Measurements from ENCODE around the gene DOK7. TPM values are rescaled to one million over a fixed set of nuclear protein-coding genes. Genes with fewer than 3 reads are reported as not detected.
A peak's percentile ranks its signal among the peaks of the same experiment; 100 is the strongest.

Gene DOK7
- total RNA-seq, 1 donor from 2014 or later, result not detected

DNA sequence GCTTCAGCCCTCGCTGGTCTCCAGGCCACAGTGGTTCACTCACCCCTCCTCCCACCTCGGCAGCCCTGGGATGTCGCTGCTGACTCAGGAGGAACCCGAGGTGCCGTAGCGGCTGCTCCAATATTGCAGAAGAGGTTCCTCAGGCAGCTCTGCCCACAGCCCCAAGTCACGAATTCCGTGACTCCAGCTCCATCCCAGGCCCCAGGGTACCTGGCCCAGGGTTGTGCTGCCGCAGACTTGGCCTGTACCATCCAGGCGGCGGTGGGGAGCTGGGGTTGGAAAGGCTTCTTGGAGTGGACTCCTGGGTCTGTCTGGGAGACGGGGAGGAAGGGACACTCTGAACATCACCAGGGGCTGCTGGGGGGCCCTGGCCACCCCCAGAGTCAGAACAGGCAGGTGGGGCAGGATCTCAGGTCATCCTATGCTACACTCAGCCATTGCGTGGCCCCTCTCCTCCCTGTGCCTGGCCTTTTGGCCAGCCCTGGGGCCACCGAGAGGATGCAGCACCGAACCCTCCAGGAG lies 22.1 kb upstream of the DOK7 start:
- H3K27ac Mint-ChIP-seq (ENCODE audit: unreplicated experiment), result no peak overlapping the region
- H3K4me1 Mint-ChIP-seq, result no peaks in the 10 kb centered on the region
- H3K9me3 Mint-ChIP-seq, result no peaks in the 10 kb centered on the region
- H3K27me3 Mint-ChIP-seq (ENCODE audit: low read depth), result no peaks in the 10 kb centered on the region
- H3K4me3 Mint-ChIP-seq, result no peak overlapping the region
- TF ChIP-seq, protein P1, sequence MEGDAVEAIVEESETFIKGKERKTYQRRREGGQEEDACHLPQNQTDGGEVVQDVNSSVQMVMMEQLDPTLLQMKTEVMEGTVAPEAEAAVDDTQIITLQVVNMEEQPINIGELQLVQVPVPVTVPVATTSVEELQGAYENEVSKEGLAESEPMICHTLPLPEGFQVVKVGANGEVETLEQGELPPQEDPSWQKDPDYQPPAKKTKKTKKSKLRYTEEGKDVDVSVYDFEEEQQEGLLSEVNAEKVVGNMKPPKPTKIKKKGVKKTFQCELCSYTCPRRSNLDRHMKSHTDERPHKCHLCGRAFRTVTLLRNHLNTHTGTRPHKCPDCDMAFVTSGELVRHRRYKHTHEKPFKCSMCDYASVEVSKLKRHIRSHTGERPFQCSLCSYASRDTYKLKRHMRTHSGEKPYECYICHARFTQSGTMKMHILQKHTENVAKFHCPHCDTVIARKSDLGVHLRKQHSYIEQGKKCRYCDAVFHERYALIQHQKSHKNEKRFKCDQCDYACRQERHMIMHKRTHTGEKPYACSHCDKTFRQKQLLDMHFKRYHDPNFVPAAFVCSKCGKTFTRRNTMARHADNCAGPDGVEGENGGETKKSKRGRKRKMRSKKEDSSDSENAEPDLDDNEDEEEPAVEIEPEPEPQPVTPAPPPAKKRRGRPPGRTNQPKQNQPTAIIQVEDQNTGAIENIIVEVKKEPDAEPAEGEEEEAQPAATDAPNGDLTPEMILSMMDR (conservative IDR thresholded peaks at IDR 0.05), result no peak
- DNase-seq (ENCODE audit: low read depth, low spot score), result no peak
- no peaks in the 10 kb centered on the region for H3K36me3 Mint-ChIP-seq (ENCODE audit: low read depth)

DNA sequence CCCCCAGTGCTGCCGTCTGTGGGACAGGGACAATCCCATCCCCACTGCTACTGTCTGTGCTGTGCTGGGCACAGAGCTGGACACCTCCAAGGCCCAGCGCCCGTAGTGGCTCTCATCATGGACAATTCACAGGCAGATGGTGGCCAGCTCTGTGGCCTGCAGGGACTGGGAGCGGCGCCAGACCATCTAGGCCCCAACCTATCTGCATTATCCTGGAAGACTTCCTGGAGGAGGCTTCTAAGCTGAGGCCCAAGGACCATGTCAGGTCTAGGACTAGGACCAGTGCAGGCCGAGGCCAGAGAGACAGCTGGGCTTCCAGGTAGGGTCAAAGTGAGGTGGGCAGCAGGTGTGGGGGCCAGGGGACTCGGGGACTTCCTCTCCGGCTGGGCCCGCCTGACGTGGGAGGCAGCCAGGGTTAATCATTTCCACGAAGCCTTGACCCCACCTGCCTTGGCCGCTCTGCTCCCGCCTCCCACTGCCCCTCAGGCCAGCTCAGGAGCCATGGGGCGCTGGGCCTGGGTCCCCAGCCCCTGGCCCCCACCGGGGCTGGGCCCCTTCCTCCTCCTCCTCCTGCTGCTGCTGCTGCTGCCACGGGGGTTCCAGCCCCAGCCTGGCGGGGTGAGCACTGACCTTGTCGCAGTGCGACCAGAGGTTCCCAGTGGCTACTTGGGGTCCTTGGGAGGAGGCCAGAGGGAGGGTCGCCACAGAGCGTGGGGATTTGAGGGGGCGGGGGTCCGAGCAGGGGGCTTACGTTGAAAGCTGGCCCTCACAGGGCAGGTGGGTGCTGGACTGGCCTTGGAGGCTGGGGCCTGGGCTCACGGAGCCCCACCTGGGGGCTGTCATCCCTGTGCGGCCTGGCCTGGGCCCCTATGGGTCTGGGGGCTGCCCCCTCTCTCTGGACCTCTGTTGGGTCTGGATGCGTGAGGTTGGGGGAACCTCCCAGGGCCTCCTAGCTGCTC lies 21.3 kb upstream of the DOK7 start, which contains the start of gene HGFAC:
HGFAC (plus strand) TSS at position 468 of the 959 bp plus-strand sequence; CDS start at position 502, 34 bp downstream.
- TF ChIP-seq, protein P1 (conservative IDR thresholded peaks at IDR 0.05), result no peak
- no peaks in the 10 kb centered on the region for H3K36me3 Mint-ChIP-seq (ENCODE audit: low read depth)
- no peak for DNase-seq (ENCODE audit: low read depth, low spot score)
- H3K27ac Mint-ChIP-seq (ENCODE audit: unreplicated experiment), result no peak within 1 kb of the TSS
- H3K9me3 Mint-ChIP-seq, result no peaks in the 10 kb centered on the region
- no peaks in the 10 kb centered on the region for H3K4me1 Mint-ChIP-seq
- H3K27me3 Mint-ChIP-seq (ENCODE audit: low read depth), result no peaks in the 10 kb centered on the region
- no peak within 1 kb of the TSS for H3K4me3 Mint-ChIP-seq

DNA sequence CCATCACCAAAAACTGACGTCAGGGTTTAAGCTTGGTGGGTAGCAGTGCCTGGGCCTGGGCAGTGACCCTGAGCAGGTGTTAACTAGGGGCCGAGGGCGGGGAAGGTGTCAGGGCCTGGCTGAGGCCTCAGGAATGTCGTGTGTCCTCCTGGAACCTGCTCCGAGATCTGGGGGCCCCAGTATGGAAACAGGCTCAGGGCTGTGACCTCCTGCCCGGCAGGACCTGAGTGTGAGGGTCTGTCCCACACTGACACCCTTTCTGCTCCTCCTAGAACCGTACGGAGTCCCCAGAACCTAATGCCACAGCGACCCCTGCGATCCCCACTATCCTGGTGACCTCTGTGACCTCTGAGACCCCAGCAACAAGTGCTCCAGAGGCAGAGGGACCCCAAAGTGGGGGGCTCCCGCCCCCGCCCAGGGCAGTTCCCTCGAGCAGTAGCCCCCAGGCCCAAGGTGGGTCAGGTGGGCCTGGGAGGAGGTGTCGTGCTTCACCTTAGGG lies 20.6 kb upstream of the DOK7 start:
- Mint-ChIP-seq H3K36me3 (ENCODE audit: low read depth) (no peaks in the 10 kb centered on the region), H3K4me3 (no peak overlapping the region), H3K27ac (ENCODE audit: unreplicated experiment) (no peak overlapping the region), H3K4me1 (no peaks in the 10 kb centered on the region), H3K9me3 (no peaks in the 10 kb centered on the region), H3K27me3 (ENCODE audit: low read depth) (no peaks in the 10 kb centered on the region)
- TF ChIP-seq, protein P1 (conservative IDR thresholded peaks at IDR 0.05), result no peak
- DNase-seq (ENCODE audit: low read depth, low spot score), result no peak

DNA sequence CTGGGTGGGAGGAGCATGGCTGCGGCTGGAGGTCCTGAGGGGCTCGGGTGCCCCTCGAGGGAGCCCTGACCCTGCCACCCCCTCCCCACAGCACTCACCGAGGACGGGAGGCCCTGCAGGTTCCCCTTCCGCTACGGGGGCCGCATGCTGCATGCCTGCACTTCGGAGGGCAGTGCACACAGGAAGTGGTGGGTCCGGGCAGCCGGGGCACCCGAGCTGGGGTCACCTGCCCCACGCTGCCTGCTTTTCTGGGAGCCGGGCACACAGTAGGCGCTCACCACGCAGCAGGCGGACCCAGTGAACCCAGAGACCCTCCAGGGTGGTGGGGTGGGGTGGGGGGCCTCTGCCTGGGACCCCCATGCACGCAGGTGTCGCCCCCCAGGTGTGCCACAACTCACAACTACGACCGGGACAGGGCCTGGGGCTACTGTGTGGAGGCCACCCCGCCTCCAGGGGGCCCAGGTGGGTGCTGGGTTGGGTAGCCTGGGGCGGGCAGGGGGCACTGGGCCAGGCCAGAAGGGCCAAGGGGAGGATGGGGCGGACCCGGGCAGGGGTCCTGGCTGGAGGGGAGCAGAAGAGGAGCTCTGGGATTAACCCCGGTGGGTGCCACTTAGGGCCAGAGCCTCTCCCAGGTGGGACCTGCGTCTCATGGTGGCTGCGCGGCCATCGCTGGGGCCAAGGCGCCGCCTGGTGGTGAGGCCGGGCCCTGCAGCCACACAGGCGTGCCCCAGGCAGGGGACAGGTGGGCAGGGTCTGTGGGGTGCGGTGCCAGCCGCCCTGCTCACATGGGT lies 20.0 kb upstream of the DOK7 start:
- DNase-seq (ENCODE audit: low read depth, low spot score), result peak; percentile 61
- no peaks in the 10 kb centered on the region for H3K9me3 Mint-ChIP-seq
- no peaks in the 10 kb centered on the region for H3K27me3 Mint-ChIP-seq (ENCODE audit: low read depth)
- H3K4me3 Mint-ChIP-seq, result no peak overlapping the region
- TF ChIP-seq, protein P1 (conservative IDR thresholded peaks at IDR 0.05), result peak; percentile 95
- H3K36me3 Mint-ChIP-seq (ENCODE audit: low read depth), result no peaks in the 10 kb centered on the region
- no peak overlapping the region for H3K27ac Mint-ChIP-seq (ENCODE audit: unreplicated experiment)
- H3K4me1 Mint-ChIP-seq, result no peaks in the 10 kb centered on the region

DNA sequence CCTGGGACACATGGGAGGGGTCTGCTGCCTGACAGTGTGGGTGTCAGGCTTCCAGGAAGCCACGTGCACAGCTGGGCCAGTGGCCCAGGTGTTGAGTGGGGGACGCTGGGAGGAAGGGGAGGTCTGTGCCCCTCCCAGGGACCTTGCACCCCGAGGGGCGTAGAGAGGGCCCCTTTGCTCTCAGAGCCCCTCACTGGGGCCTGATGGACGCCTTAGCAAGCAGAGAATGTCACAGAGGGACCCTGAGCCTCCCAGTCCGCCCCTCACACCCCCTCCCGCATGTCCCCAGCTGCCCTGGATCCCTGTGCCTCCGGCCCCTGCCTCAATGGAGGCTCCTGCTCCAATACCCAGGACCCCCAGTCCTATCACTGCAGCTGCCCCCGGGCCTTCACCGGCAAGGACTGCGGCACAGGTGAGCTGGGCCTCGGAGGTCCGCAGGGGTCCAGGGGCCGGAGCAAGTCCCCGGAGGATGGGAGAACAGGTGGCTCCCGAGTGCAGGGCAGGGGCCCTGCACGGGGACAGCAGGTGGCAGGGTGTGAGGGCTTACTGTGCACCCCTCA lies 19.3 kb upstream of the DOK7 start:
- Mint-ChIP-seq H3K9me3 (no peaks in the 10 kb centered on the region), H3K27me3 (ENCODE audit: low read depth) (no peaks in the 10 kb centered on the region), H3K36me3 (ENCODE audit: low read depth) (no peaks in the 10 kb centered on the region), H3K27ac (ENCODE audit: unreplicated experiment) (no peak overlapping the region), H3K4me1 (no peaks in the 10 kb centered on the region), H3K4me3 (no peak overlapping the region)
- TF ChIP-seq, protein P1 (conservative IDR thresholded peaks at IDR 0.05), result no peak
- no peak for DNase-seq (ENCODE audit: low read depth, low spot score)

Measured in neural crest cell (in vitro differentiated cells).